Measurements from ENCODE around the gene ARHGEF38.

The ARHGEF38 gene

GRCh38 chr4:105587841-105588240 is 35.4 kb downstream of the ARHGEF38 start:
- Histone ChIP-seq H3K9me3 (ENCODE audit: control insufficient read depth in 1 of 2, low read length in 2 of 2) (no peaks in the 10 kb centered on the region), H3K27ac (ENCODE audit: low read depth, low read length) (no peak overlapping the region), H3K4me3 (ENCODE audit: low read depth in 1 of 2, low read length in 2 of 2) (peak overlapping the region in 1 of 2 donors; percentile 9), H3K9ac (ENCODE audit: low read depth in 1 of 2, low read length in 2 of 2) (no peak overlapping the region), H3K27me3 (ENCODE audit: control insufficient read depth in 1 of 2, insufficient read depth in 2 of 2, low read length in 2 of 2) (no peaks in the 10 kb centered on the region), H3K4me1 (ENCODE audit: control insufficient read depth in 1 of 2, insufficient read depth in 2 of 2, low read length in 2 of 2) (peaks cover 9% of the 10 kb centered on the region in 2 donors), H3K36me3 (ENCODE audit: control insufficient read depth in 1 of 2, insufficient read depth in 2 of 2, low read length in 2 of 2) (no peaks in the 10 kb centered on the region)

GRCh38 chr4:105588252-105588651 is 35.8 kb downstream of the ARHGEF38 start:
- H3K4me3 ChIP-seq (ENCODE audit: low read depth in 1 of 2, low read length in 2 of 2), result no peak overlapping the region
- no peaks in the 10 kb centered on the region for H3K27me3 ChIP-seq (ENCODE audit: control insufficient read depth in 1 of 2, insufficient read depth in 2 of 2, low read length in 2 of 2)
- no peaks in the 10 kb centered on the region for H3K36me3 ChIP-seq (ENCODE audit: control insufficient read depth in 1 of 2, insufficient read depth in 2 of 2, low read length in 2 of 2)
- H3K9me3 ChIP-seq (ENCODE audit: control insufficient read depth in 1 of 2, low read length in 2 of 2), result no peaks in the 10 kb centered on the region
- peaks cover 9% of the 10 kb centered on the region in 2 donors for H3K4me1 ChIP-seq (ENCODE audit: control insufficient read depth in 1 of 2, insufficient read depth in 2 of 2, low read length in 2 of 2)
- no peak overlapping the region for H3K27ac ChIP-seq (ENCODE audit: low read depth, low read length)
- no peak overlapping the region for H3K9ac ChIP-seq (ENCODE audit: low read depth in 1 of 2, low read length in 2 of 2)

GRCh38 chr4:105591573-105591972 is 39.2 kb downstream of the ARHGEF38 start:
- H3K9ac ChIP-seq (ENCODE audit: low read depth in 1 of 2, low read length in 2 of 2), result no peak overlapping the region

GRCh38 chr4:105594099-105595010 is 41.9 kb downstream of the ARHGEF38 start:
- no peak overlapping the region for H3K27ac ChIP-seq (ENCODE audit: low read depth, low read length)
- no peaks in the 10 kb centered on the region for H3K36me3 ChIP-seq (ENCODE audit: control insufficient read depth in 1 of 2, insufficient read depth in 2 of 2, low read length in 2 of 2)
- peak overlapping the region in 1 of 2 donors; percentile 27 for H3K4me3 ChIP-seq (ENCODE audit: low read depth in 1 of 2, low read length in 2 of 2)
- peak overlapping the region in 1 of 2 donors; percentile 14 for H3K9ac ChIP-seq (ENCODE audit: low read depth in 1 of 2, low read length in 2 of 2)
- no peaks in the 10 kb centered on the region for H3K9me3 ChIP-seq (ENCODE audit: control insufficient read depth in 1 of 2, low read length in 2 of 2)
- peaks cover 0 to 30% of the 10 kb centered on the region in 2 donors for H3K4me1 ChIP-seq (ENCODE audit: control insufficient read depth in 1 of 2, insufficient read depth in 2 of 2, low read length in 2 of 2)
- H3K27me3 ChIP-seq (ENCODE audit: control insufficient read depth in 1 of 2, insufficient read depth in 2 of 2, low read length in 2 of 2), result no peaks in the 10 kb centered on the region

More at GRCh38 chr4:105591573-105591972, 39.2 kb downstream of the ARHGEF38 start:
- no peaks in the 10 kb centered on the region for H3K27me3 ChIP-seq (ENCODE audit: control insufficient read depth in 1 of 2, insufficient read depth in 2 of 2, low read length in 2 of 2)
- no peaks in the 10 kb centered on the region for H3K9me3 ChIP-seq (ENCODE audit: control insufficient read depth in 1 of 2, low read length in 2 of 2)
- no peaks in the 10 kb centered on the region for H3K36me3 ChIP-seq (ENCODE audit: control insufficient read depth in 1 of 2, insufficient read depth in 2 of 2, low read length in 2 of 2)
- no peak overlapping the region for H3K4me3 ChIP-seq (ENCODE audit: low read depth in 1 of 2, low read length in 2 of 2)
- peaks cover 6 to 16% of the 10 kb centered on the region in 2 donors for H3K4me1 ChIP-seq (ENCODE audit: control insufficient read depth in 1 of 2, insufficient read depth in 2 of 2, low read length in 2 of 2)
- no peak overlapping the region for H3K27ac ChIP-seq (ENCODE audit: low read depth, low read length)

- no peaks in the 10 kb centered on the region for H3K36me3 ChIP-seq (ENCODE audit: control insufficient read depth in 1 of 2, insufficient read depth in 2 of 2, low read length in 2 of 2)
- H3K4me3 ChIP-seq (ENCODE audit: low read depth in 1 of 2, low read length in 2 of 2), result no peak overlapping the region
- peaks cover 0 to 37% of the 10 kb centered on the region in 2 donors for H3K4me1 ChIP-seq (ENCODE audit: control insufficient read depth in 1 of 2, insufficient read depth in 2 of 2, low read length in 2 of 2)
- no peak overlapping the region for H3K9ac ChIP-seq (ENCODE audit: low read depth in 1 of 2, low read length in 2 of 2)
- no peaks in the 10 kb centered on the region for H3K9me3 ChIP-seq (ENCODE audit: control insufficient read depth in 1 of 2, low read length in 2 of 2)
- no peak overlapping the region for H3K27ac ChIP-seq (ENCODE audit: low read depth, low read length)
- H3K27me3 ChIP-seq (ENCODE audit: control insufficient read depth in 1 of 2, insufficient read depth in 2 of 2, low read length in 2 of 2), result no peaks in the 10 kb centered on the region
Observed at GRCh38 chr4:105596684-105597083, 44.3 kb downstream of the ARHGEF38 start.

GRCh38 chr4:105598052-105598451 is 45.6 kb downstream of the ARHGEF38 start:
- H3K36me3 ChIP-seq (ENCODE audit: control insufficient read depth in 1 of 2, insufficient read depth in 2 of 2, low read length in 2 of 2), result no peaks in the 10 kb centered on the region

GRCh38 chr4:105598787-105599186 is 46.4 kb downstream of the ARHGEF38 start:
- Histone ChIP-seq H3K36me3 (ENCODE audit: control insufficient read depth in 1 of 2, insufficient read depth in 2 of 2, low read length in 2 of 2) (no peaks in the 10 kb centered on the region), H3K27ac (ENCODE audit: low read depth, low read length) (no peak overlapping the region), H3K9me3 (ENCODE audit: control insufficient read depth in 1 of 2, low read length in 2 of 2) (no peaks in the 10 kb centered on the region), H3K4me3 (ENCODE audit: low read depth in 1 of 2, low read length in 2 of 2) (no peak overlapping the region), H3K4me1 (ENCODE audit: control insufficient read depth in 1 of 2, insufficient read depth in 2 of 2, low read length in 2 of 2) (peaks cover 0 to 35% of the 10 kb centered on the region in 2 donors), H3K9ac (ENCODE audit: low read depth in 1 of 2, low read length in 2 of 2) (no peak overlapping the region), H3K27me3 (ENCODE audit: control insufficient read depth in 1 of 2, insufficient read depth in 2 of 2, low read length in 2 of 2) (no peaks in the 10 kb centered on the region)

More at GRCh38 chr4:105598052-105598451, 45.6 kb downstream of the ARHGEF38 start:
- H3K4me1 ChIP-seq (ENCODE audit: control insufficient read depth in 1 of 2, insufficient read depth in 2 of 2, low read length in 2 of 2), result peaks cover 0 to 37% of the 10 kb centered on the region in 2 donors
- no peak overlapping the region for H3K4me3 ChIP-seq (ENCODE audit: low read depth in 1 of 2, low read length in 2 of 2)
- H3K27me3 ChIP-seq (ENCODE audit: control insufficient read depth in 1 of 2, insufficient read depth in 2 of 2, low read length in 2 of 2), result no peaks in the 10 kb centered on the region
- no peaks in the 10 kb centered on the region for H3K9me3 ChIP-seq (ENCODE audit: control insufficient read depth in 1 of 2, low read length in 2 of 2)
- no peak overlapping the region for H3K27ac ChIP-seq (ENCODE audit: low read depth, low read length)
- H3K9ac ChIP-seq (ENCODE audit: low read depth in 1 of 2, low read length in 2 of 2), result no peak overlapping the region

- Histone ChIP-seq H3K27ac (ENCODE audit: low read depth, low read length) (no peak overlapping the region), H3K27me3 (ENCODE audit: control insufficient read depth in 1 of 2, insufficient read depth in 2 of 2, low read length in 2 of 2) (no peaks in the 10 kb centered on the region), H3K4me1 (ENCODE audit: control insufficient read depth in 1 of 2, insufficient read depth in 2 of 2, low read length in 2 of 2) (peaks cover 0 to 29% of the 10 kb centered on the region in 2 donors), H3K9ac (ENCODE audit: low read depth in 1 of 2, low read length in 2 of 2) (no peak overlapping the region), H3K4me3 (ENCODE audit: low read depth in 1 of 2, low read length in 2 of 2) (no peak overlapping the region), H3K9me3 (ENCODE audit: control insufficient read depth in 1 of 2, low read length in 2 of 2) (no peaks in the 10 kb centered on the region), H3K36me3 (ENCODE audit: control insufficient read depth in 1 of 2, insufficient read depth in 2 of 2, low read length in 2 of 2) (no peaks in the 10 kb centered on the region)
Observed at GRCh38 chr4:105599482-105599881, 47.1 kb downstream of the ARHGEF38 start.

GRCh38 chr4:105599932-105600655 is 47.7 kb downstream of the ARHGEF38 start:
- H3K27me3 ChIP-seq (ENCODE audit: control insufficient read depth in 1 of 2, insufficient read depth in 2 of 2, low read length in 2 of 2), result no peaks in the 10 kb centered on the region
- H3K27ac ChIP-seq (ENCODE audit: low read depth, low read length), result no peak overlapping the region
- no peak overlapping the region for H3K9ac ChIP-seq (ENCODE audit: low read depth in 1 of 2, low read length in 2 of 2)
- H3K4me3 ChIP-seq (ENCODE audit: low read depth in 1 of 2, low read length in 2 of 2), result no peak overlapping the region
- no peaks in the 10 kb centered on the region for H3K36me3 ChIP-seq (ENCODE audit: control insufficient read depth in 1 of 2, insufficient read depth in 2 of 2, low read length in 2 of 2)
- no peaks in the 10 kb centered on the region for H3K9me3 ChIP-seq (ENCODE audit: control insufficient read depth in 1 of 2, low read length in 2 of 2)
- peaks cover 0 to 27% of the 10 kb centered on the region in 2 donors for H3K4me1 ChIP-seq (ENCODE audit: control insufficient read depth in 1 of 2, insufficient read depth in 2 of 2, low read length in 2 of 2)

GRCh38 chr4:105600951-105601350 is 48.5 kb downstream of the ARHGEF38 start:
- H3K4me1 ChIP-seq (ENCODE audit: control insufficient read depth in 1 of 2, insufficient read depth in 2 of 2, low read length in 2 of 2), result peaks cover 0 to 30% of the 10 kb centered on the region in 2 donors
- H3K9ac ChIP-seq (ENCODE audit: low read depth in 1 of 2, low read length in 2 of 2), result no peak overlapping the region
- H3K9me3 ChIP-seq (ENCODE audit: control insufficient read depth in 1 of 2, low read length in 2 of 2), result no peaks in the 10 kb centered on the region
- H3K27me3 ChIP-seq (ENCODE audit: control insufficient read depth in 1 of 2, insufficient read depth in 2 of 2, low read length in 2 of 2), result no peaks in the 10 kb centered on the region
- H3K36me3 ChIP-seq (ENCODE audit: control insufficient read depth in 1 of 2, insufficient read depth in 2 of 2, low read length in 2 of 2), result no peaks in the 10 kb centered on the region
- H3K4me3 ChIP-seq (ENCODE audit: low read depth in 1 of 2, low read length in 2 of 2), result no peak overlapping the region
- H3K27ac ChIP-seq (ENCODE audit: low read depth, low read length), result no peak overlapping the region

Data from duodenal mucosa (tissue), 2 donors.